Endothelial cell of umbilical vein (primary cell): ENCODE results near the gene LRRC42. TPM values are rescaled to one million over a fixed set of nuclear protein-coding genes. Genes with fewer than 3 reads are reported as not detected.

Source experiments
- BruUV-seq: library from RNA; stranded (reverse); fragments of 400-500 nt; replicated peaks from 2 replicates; lab custom pipeline; 2021; lab: Mats Ljungman, UMichigan
- CTCF ChIA-PET: fragments of 300-600, 350-600 bp; sonication (Branson Sonifier 250); formaldehyde crosslinking; loops from one replicate; lab custom pipeline; 2021; ENCODE audit warnings: antibody characterized with exemption, inconsistent platforms; lab: Charles Lee
- POLR2A ChIA-PET: fragments of 300-600, 350-600 bp; sonication (Branson Sonifier 250); formaldehyde crosslinking; loops from one replicate; lab custom pipeline; 2021; ENCODE audit warnings: antibody characterized with exemption, inconsistent platforms; lab: Charles Lee
- DNase-seq: peaks from one replicate; pipeline ENCODE4 v3.0.0-alpha.2; 2011; ENCODE audit warnings: low read depth, low spot score
- FAIRE-seq: peaks from 2 replicates; lab custom pipeline; 2011; peaks lifted over from hg19 to GRCh38; lab: Jason Lieb, UNC
- H2AFZ ChIP-seq: 2 replicates; pipeline ENCODE4 v1.6.0; 2012; ENCODE audit warnings: low read depth, low read length, control low read depth, inconsistent platforms
- H3K27ac ChIP-seq: 2 replicates; pipeline ENCODE4 v1.5.1; 2011; ENCODE audit warnings: low read depth, mild to moderate bottlenecking, control low read depth, low read length, moderate library complexity; ENCODE audit not compliant: insufficient read depth
- H3K27me3 ChIP-seq, 2 experiments: 2 replicates each; pipeline versions ENCODE4 v1.6.0 to v1.6.1; 2011; ENCODE audit warnings: low read length in 2 of 2, mixed read lengths in 1 of 2; ENCODE audit not compliant: control insufficient read depth in 2 of 2, insufficient read depth in 2 of 2
- H3K36me3 ChIP-seq, 2 experiments: 2 replicates in 1 of 2; 3 replicates in 1 of 2; pipeline ENCODE4 v1.5.1; 2011; ENCODE audit warnings: low read length in 2 of 2, mild to moderate bottlenecking in 1 of 2, moderate library complexity in 1 of 2; ENCODE audit not compliant: control insufficient read depth in 2 of 2, insufficient read depth in 2 of 2; ENCODE audit errors: extremely low read depth in 1 of 2
- H3K4me1 ChIP-seq: 3 replicates; pipeline ENCODE4 v1.5.1; 2011; ENCODE audit warnings: mild to moderate bottlenecking, low read length; ENCODE audit not compliant: control insufficient read depth, insufficient read depth; ENCODE audit errors: extremely low read depth
- H3K4me2 ChIP-seq: 2 replicates; pipeline ENCODE4 v1.6.1; 2011; ENCODE audit warnings: low read length, control low read depth, mixed read lengths; ENCODE audit not compliant: insufficient read depth
- H3K4me3 ChIP-seq, 3 experiments: fragments of 200-600 bp in 1 of 3; sonication (generic), shearing (Covaris generic) in 1 of 3; replicated peaks in 1 of 3; 2 replicates each; pipeline ENCODE4 v1.5.1; 2011 to 2016; ENCODE audit warnings: control low read depth in 3 of 3, low read length in 3 of 3, mild to moderate bottlenecking in 2 of 3, inconsistent platforms in 1 of 3, low read depth in 1 of 3, moderate library complexity in 1 of 3; ENCODE audit not compliant: insufficient read depth in 1 of 3
- H3K79me2 ChIP-seq: 2 replicates; pipeline ENCODE4 v1.6.0; 2012; ENCODE audit warnings: low read length, inconsistent platforms; ENCODE audit not compliant: control insufficient read depth, insufficient read depth
- H3K9ac ChIP-seq: replicated peaks from 2 replicates; pipeline ENCODE3; 2011; ENCODE audit warnings: low read length, control low read depth; ENCODE audit not compliant: insufficient read depth; ENCODE audit errors: extremely low read depth
- H3K9me1 ChIP-seq: replicated peaks from 3 replicates; pipeline ENCODE4 v1.6.0; 2011; ENCODE audit warnings: mild to moderate bottlenecking, low read length; ENCODE audit not compliant: control insufficient read depth, insufficient read depth; ENCODE audit errors: extremely low read depth
- H3K9me3 ChIP-seq: replicated peaks from 2 replicates; pipeline ENCODE4 v1.5.1; 2012; ENCODE audit warnings: low read length, inconsistent platforms; ENCODE audit not compliant: control insufficient read depth, insufficient read depth
- H4K20me1 ChIP-seq: replicated peaks from 2 replicates; pipeline ENCODE3; 2011; ENCODE audit warnings: mild to moderate bottlenecking, low read length; ENCODE audit not compliant: control insufficient read depth, insufficient read depth; ENCODE audit errors: extremely low read depth
- EZH2 ChIP-seq: IDR thresholded peaks from 2 replicates; pipeline ENCODE4 v1.6.1; 2012; ENCODE audit warnings: borderline replicate concordance, low read depth, mild to moderate bottlenecking, moderate library complexity, low read length, inconsistent platforms; ENCODE audit not compliant: severe bottlenecking
- FOS ChIP-seq: IDR thresholded peaks from 2 replicates; pipeline ENCODE4 v1.6.1; 2011; ENCODE audit warnings: mild to moderate bottlenecking, low read length, moderate library complexity, borderline replicate concordance; ENCODE audit not compliant: insufficient read depth
- GATA2 ChIP-seq: IDR thresholded peaks from 2 replicates; pipeline ENCODE4 v1.7.0; 2011; ENCODE audit warnings: low read depth, mild to moderate bottlenecking, moderate library complexity, mixed read lengths, low read length; ENCODE audit not compliant: insufficient read length, insufficient read depth
- JUN ChIP-seq: IDR thresholded peaks from 2 replicates; pipeline ENCODE4 v1.6.1; 2011; ENCODE audit warnings: borderline replicate concordance, low read depth; ENCODE audit not compliant: insufficient read length, insufficient read depth
- MAX ChIP-seq: IDR thresholded peaks from 2 replicates; pipeline ENCODE4 v1.6.1; 2011; ENCODE audit not compliant: insufficient read depth, insufficient read length
- MYC ChIP-seq: IDR thresholded peaks from one replicate; pipeline ENCODE4 v1.6.1; 2011; ENCODE audit warnings: mild to moderate bottlenecking, low read depth, low read length
- POLR2A ChIP-seq: IDR thresholded peaks from 2 replicates; pipeline ENCODE4 v1.6.1; 2012; ENCODE audit warnings: low read depth, mild to moderate bottlenecking, control low read depth, low read length
- POLR2AphosphoS5 ChIP-seq: IDR thresholded peaks from 2 replicates; pipeline ENCODE4 v1.6.1; 2012; ENCODE audit warnings: low read depth, mild to moderate bottlenecking, control low read depth, low read length, moderate library complexity; ENCODE audit not compliant: insufficient read depth
- dilution Hi-C: fragments of 300-500 bp; cut with MboI; formaldehyde crosslinking; loops from one replicate; pipeline ENCODE4 v1.15.0; 2019; ENCODE audit warnings: low sequenced_read_pairs; ENCODE audit not compliant: extremely low pct_ligation_motif_present
- intact Hi-C: fragments of 100-400 bp; cut with micrococcal nuclease; formaldehyde crosslinking; loops from one replicate; pipeline ENCODE4 v1.10.0; 2022
- polyA plus RNA-seq, 4 experiments: library from polyadenylated mRNA; depleted of rRNA in 3 of 4; stranded (reverse) in 3 of 4; unstranded in 1 of 4; fragments of >200 nt; gene quantifications; 2 replicates each; pipeline versions ENCODE4 v1.2.1 to v1.2.3, GENCODE V29; 2011 to 2012; ENCODE audit warnings: missing spikeins in 1 of 4
- total RNA-seq: library from RNA; stranded (reverse); gene quantifications from 2 replicates; pipeline ENCODE4 v1.2.3, GENCODE V29; 2021
- TF ChIP-seq, protein P1 (sequence below), 2 donors: IDR thresholded peaks; 1 replicate in 1 of 2; 2 replicates in 1 of 2; pipeline ENCODE4 v1.5.1; 2011; ENCODE audit warnings: low read length in 2 of 2, mild to moderate bottlenecking in 2 of 2, moderate library complexity in 2 of 2, control low read depth in 1 of 2, inconsistent platforms in 1 of 2, low read depth in 1 of 2; ENCODE audit not compliant: insufficient read depth in 1 of 2; ENCODE audit errors: extremely low read depth in 1 of 2

LRRC42 gene
- total and polyA plus RNA-seq, 2 donors (not counting 3 experiments of a cell fraction or from before 2014, with no cell fraction given), result 25.3 to 26.1 TPM

DNA sequence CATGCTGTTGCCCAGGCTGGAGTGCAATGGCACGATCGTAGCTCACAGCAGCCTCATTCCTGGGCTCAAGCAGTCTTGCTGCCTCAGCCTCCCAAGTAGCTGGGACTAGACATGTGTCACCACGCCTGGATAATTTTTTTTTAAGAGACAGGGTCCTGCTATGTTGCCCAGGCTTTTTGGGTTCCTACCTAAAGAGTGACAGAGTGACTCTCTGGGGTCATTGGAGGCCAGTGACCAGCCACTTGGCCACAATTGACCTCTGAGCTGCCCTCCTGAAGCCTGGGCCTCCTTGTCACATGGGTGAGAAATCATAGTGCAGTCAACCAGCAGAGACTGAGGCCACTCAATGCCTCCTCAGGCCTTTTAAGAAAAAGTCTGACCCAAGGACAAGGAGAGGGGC, 46.4 kb upstream of the LRRC42 start:
- no peak overlapping the region for H3K27ac ChIP-seq
- H3K4me3 ChIP-seq, result no peak overlapping the region
- ChIA-PET POLR2A (no interaction called here), CTCF (interaction anchor here (1.3 to 2.1 kb wide), 3 partner anchors 13 to 46 kb away, joined by 4 to 7 read pairs (median 6); partner anchors contain the start of genes IFT25 and LRRC42)
- H3K9ac ChIP-seq, result no peak overlapping the region
- DNase-seq, result no peak
- H3K4me1 ChIP-seq, result no peaks in the 10 kb centered on the region
- intact Hi-C loops, result no loop called here
- no peak for TF ChIP-seq GATA2
- TF ChIP-seq POLR2AphosphoS5, result no peak
- TF ChIP-seq EZH2, result no peak
- TF ChIP-seq POLR2A, result no peak
- TF ChIP-seq MAX, result no peak
- TF ChIP-seq FOS, result no peak
- no peak for TF ChIP-seq JUN
- TF ChIP-seq, protein P1, sequence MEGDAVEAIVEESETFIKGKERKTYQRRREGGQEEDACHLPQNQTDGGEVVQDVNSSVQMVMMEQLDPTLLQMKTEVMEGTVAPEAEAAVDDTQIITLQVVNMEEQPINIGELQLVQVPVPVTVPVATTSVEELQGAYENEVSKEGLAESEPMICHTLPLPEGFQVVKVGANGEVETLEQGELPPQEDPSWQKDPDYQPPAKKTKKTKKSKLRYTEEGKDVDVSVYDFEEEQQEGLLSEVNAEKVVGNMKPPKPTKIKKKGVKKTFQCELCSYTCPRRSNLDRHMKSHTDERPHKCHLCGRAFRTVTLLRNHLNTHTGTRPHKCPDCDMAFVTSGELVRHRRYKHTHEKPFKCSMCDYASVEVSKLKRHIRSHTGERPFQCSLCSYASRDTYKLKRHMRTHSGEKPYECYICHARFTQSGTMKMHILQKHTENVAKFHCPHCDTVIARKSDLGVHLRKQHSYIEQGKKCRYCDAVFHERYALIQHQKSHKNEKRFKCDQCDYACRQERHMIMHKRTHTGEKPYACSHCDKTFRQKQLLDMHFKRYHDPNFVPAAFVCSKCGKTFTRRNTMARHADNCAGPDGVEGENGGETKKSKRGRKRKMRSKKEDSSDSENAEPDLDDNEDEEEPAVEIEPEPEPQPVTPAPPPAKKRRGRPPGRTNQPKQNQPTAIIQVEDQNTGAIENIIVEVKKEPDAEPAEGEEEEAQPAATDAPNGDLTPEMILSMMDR (IDR thresholded peaks at IDR 0.05; ENCODE audit: extremely low read depth in 1 of 2, insufficient read depth in 1 of 2, low read depth in 1 of 2, low read length in 2 of 2), result no peak
- no peak for TF ChIP-seq MYC
- no peaks in the 10 kb centered on the region for H3K27me3 ChIP-seq
- H3K79me2 ChIP-seq, result no peaks in the 10 kb centered on the region
- no peaks in the 10 kb centered on the region for H3K9me3 ChIP-seq
- dilution Hi-C loops, result no loop called here
- no peaks in the 10 kb centered on the region for H3K9me1 ChIP-seq
- FAIRE-seq, result no peak
- no peak overlapping the region for H3K4me2 ChIP-seq
- BruUV-seq, result no TSS peak
- no peak overlapping the region for H2AFZ ChIP-seq
- H3K36me3 ChIP-seq, result no peaks in the 10 kb centered on the region
- no peaks in the 10 kb centered on the region for H4K20me1 ChIP-seq
